Naive B cell (primary cell): ENCODE results near the gene DRAM1. TPM values are rescaled to one million over a fixed set of nuclear protein-coding genes. Genes with fewer than 3 reads are reported as not detected.

Source experiments
- ATAC-seq, 2 donors: fragments of 150-1000 bp; cut with Tn5 transposase; 2 replicates each; pipeline ENCODE4 v1.10.0; 2021; ENCODE audit warnings: low read depth in 2 of 2, mild to moderate bottlenecking in 2 of 2, moderate library complexity in 2 of 2
- DNase-seq: peaks from one replicate; pipeline ENCODE4 v3.0.0; 2022
- H3K27ac Mint-ChIP-seq, 6 donors: one replicate each; pipeline ENCODE4 v1.8.0; 2020 to 2022; ENCODE audit warnings: mild to moderate bottlenecking in 6 of 6, mixed read lengths in 6 of 6, moderate library complexity in 5 of 6, inconsistent platforms in 2 of 6
- H3K27me3 Mint-ChIP-seq, 3 donors: one replicate each; pipeline ENCODE4 v1.8.0; 2021 to 2022; ENCODE audit warnings: mixed read lengths in 3 of 3, mild to moderate bottlenecking in 1 of 3
- H3K36me3 Mint-ChIP-seq, 2 donors: one replicate each; pipeline ENCODE4 v1.8.0; 2020 to 2022; ENCODE audit warnings: mixed read lengths in 2 of 2, inconsistent platforms in 1 of 2, mild to moderate bottlenecking in 1 of 2
- H3K4me1 Mint-ChIP-seq, 3 donors: one replicate each; pipeline ENCODE4 v1.8.0; 2020 to 2022; ENCODE audit warnings: mixed read lengths in 3 of 3, inconsistent platforms in 1 of 3, mild to moderate bottlenecking in 1 of 3, moderate library complexity in 1 of 3
- H3K4me3 Mint-ChIP-seq, 8 donors: one replicate each; pipeline ENCODE4 v1.8.0; 2020 to 2022; ENCODE audit warnings: mild to moderate bottlenecking in 8 of 8, mixed read lengths in 8 of 8, moderate library complexity in 8 of 8, inconsistent platforms in 2 of 8
- H3K9me3 Mint-ChIP-seq, 7 donors: one replicate each; pipeline ENCODE4 v1.8.0; 2020 to 2022; ENCODE audit warnings: mixed read lengths in 7 of 7, mild to moderate bottlenecking in 5 of 7, inconsistent platforms in 2 of 7, moderate library complexity in 1 of 7
- polyA plus RNA-seq, 6 donors: library from polyadenylated mRNA; unstranded; fragments of 300-500 nt; fragmentation: Illumina TruSeq; gene quantifications; one replicate each; pipeline ENCODE4 v1.2.3, GENCODE V29; 2021; ENCODE audit warnings: low read depth in 6 of 6

The DRAM1 gene
- polyA plus RNA-seq, 6 donors from 2014 or later, result 3.2 to 7.5 (median 6.4) TPM; not detected in 1

DNA sequence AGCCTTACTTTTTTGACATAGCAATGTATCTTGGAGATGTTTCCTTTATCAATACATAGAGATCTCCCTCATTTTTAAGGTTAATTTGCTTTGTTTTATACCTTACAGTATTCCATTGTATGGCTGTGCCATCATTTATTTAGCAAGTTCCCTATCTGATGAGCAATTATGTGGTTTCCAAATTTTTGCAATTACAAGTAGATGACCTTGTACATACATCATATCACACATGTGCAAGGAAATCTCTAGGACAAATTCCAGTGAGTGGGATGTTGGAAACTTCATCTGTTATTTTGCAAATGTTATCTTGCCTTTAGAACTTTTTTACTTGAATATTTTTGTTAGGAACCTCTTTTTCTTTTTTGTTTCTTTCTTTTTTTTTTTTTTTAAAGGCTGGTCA lies 49.7 kb downstream of the DRAM1 start:
- Mint-ChIP-seq H3K27me3 (no peaks in the 10 kb centered on the region), H3K4me3 (no peak overlapping the region)

GRCh38 chr12:101927999-101928398 lies 50.6 kb downstream of the DRAM1 start:
- peak overlapping the region in 1 of 8 donors; percentile 15 for H3K4me3 Mint-ChIP-seq
- H3K27me3 Mint-ChIP-seq, result no peaks in the 10 kb centered on the region
- no peak for DNase-seq
- peaks cover 0 to 10% of the 10 kb centered on the region in 2 donors for H3K36me3 Mint-ChIP-seq
- peaks cover 37 to 62% (median 46%) of the 10 kb centered on the region in 3 donors for H3K4me1 Mint-ChIP-seq
- H3K27ac Mint-ChIP-seq, result peak overlapping the region in 2 of 6 donors; percentile 26 to 53
- no peak for ATAC-seq
- peaks cover 0 to 10% (median 6%) of the 10 kb centered on the region in 7 donors for H3K9me3 Mint-ChIP-seq

More for the DNA sequence above, 49.7 kb downstream of the DRAM1 start:
- Mint-ChIP-seq H3K36me3 (peaks cover 0 to 10% of the 10 kb centered on the region in 2 donors), H3K9me3 (peaks cover 0 to 10% (median 6%) of the 10 kb centered on the region in 7 donors), H3K27ac (peak overlapping the region in 2 of 6 donors; percentile 33 to 42), H3K4me1 (peaks cover 28 to 53% (median 41%) of the 10 kb centered on the region in 3 donors)
- ATAC-seq, result no peak
- DNase-seq, result no peak

DNA sequence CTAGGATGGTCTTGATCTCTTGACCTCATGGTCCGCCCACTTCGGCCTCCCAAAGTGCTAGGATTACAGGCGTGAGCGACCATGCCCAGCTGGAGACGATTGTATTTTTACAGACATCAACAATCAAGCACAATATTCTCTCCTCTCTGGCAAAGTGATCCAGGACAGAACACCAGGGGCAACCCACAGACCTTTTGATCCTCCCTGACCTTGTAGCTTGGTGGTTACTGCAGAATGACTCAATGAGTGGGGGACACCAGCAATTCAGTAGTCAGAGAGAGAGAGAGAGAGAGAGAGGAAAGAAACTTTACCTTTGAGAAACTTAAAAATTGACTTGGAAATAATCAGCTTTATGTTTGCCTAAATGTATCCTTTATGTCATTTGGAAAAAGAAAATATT lies 51.2 kb downstream of the DRAM1 start:
- Mint-ChIP-seq H3K9me3 (peaks cover 0 to 10% (median 6%) of the 10 kb centered on the region in 7 donors), H3K4me1 (peaks cover 42 to 64% (median 52%) of the 10 kb centered on the region in 3 donors), H3K27ac (peak overlapping the region in 3 of 6 donors; percentile 29 to 96 (median 95)), H3K36me3 (peaks cover 0 to 10% of the 10 kb centered on the region in 2 donors), H3K27me3 (no peaks in the 10 kb centered on the region), H3K4me3 (peak overlapping the region in 1 of 8 donors; percentile 63)
- DNase-seq (no peak), ATAC-seq (no peak)

DNA sequence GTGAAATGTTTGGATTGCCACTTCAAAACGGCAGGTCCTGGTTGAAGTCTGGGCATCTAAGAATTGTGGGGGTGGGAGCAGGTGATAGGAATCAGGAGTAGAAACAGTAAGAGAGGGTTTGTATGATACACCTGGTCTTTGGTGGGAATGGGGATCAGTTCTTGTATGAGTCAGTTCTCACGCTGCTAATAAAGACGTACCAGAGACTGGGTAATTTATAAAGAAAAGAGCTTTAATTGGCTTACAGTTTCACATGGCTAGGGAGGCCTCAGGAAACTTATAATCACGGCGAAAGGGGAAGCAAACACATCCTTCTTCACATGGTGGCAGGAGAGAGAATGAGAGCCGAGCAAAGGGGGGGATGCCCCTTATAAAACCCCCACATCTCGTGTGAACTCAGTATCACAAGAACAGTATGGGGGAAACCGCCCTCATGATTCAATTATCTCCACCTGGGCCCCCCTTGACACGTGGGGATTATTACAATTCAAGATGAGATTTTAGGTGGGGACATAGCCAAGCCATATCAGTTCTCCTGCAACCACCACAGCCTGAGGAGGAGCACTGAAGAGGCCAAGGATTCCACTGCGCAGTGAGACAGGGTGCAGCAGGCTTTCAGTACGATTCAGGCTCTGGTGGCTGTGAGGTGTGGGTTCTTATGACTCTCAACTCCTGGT lies 52.1 kb downstream of the DRAM1 start:
- Mint-ChIP-seq H3K4me3 (peak overlapping the region in 4 of 8 donors; percentile 15 to 61 (median 34)), H3K9me3 (peaks cover 0 to 7% (median 6%) of the 10 kb centered on the region in 7 donors), H3K4me1 (peaks cover 49 to 74% (median 61%) of the 10 kb centered on the region in 3 donors), H3K27ac (peak overlapping the region; percentile 79 to 96 (median 92)), H3K36me3 (peaks cover 0 to 10% of the 10 kb centered on the region in 2 donors), H3K27me3 (no peaks in the 10 kb centered on the region)
- no peak for DNase-seq
- no peak for ATAC-seq

GRCh38 chr12:101931498-101932326 lies 54.3 kb downstream of the DRAM1 start:
- H3K4me3 Mint-ChIP-seq, result peak overlapping the region; percentile 36 to 85 (median 62)
- H3K27ac Mint-ChIP-seq, result peak overlapping the region; percentile 80 to 98 (median 92)
- H3K4me1 Mint-ChIP-seq, result peaks cover 71 to 89% (median 83%) of the 10 kb centered on the region in 3 donors
- ATAC-seq, result peak; percentile 70 to 75
- H3K36me3 Mint-ChIP-seq, result peaks cover 0 to 10% of the 10 kb centered on the region in 2 donors
- no peaks in the 10 kb centered on the region for H3K27me3 Mint-ChIP-seq
- DNase-seq, result peak; percentile 74
- peaks cover 0 to 7% (median 6%) of the 10 kb centered on the region in 7 donors for H3K9me3 Mint-ChIP-seq

DNA sequence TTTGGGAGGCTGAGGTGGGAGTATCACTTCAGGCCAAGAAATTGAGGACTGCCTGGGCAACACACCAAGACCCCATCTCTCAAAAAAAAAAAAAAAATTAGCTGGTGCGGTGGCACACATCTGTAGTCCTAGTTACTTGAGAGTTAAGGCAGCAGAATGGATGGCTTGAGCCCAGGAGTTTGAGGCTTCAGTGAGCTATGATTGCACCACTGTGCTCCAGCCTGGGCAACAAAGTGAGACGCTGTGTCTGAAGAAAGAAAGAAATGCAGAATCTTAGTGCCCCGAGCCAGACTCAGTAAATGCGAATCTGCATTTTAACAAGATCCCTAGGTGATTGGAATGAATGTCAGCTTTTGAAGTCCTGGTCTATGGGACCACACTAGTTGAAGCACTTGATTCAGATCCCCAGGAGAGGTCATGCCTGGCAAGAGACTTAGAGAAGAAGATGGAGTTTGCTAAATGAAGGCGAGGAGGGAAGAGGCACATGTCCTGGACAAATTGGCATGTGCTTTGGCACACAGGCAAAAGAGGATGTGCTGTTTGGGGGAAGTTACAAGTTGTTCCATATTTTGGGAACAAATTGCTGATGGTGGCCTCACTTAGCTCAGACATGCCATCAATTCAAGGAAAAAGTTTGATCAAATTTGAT lies 56.6 kb downstream of the DRAM1 start:
- Mint-ChIP-seq H3K4me3 (peak overlapping the region in 4 of 8 donors; percentile 1 to 85 (median 48)), H3K9me3 (peaks cover 0 to 6% (median 5%) of the 10 kb centered on the region in 7 donors)

DNA sequence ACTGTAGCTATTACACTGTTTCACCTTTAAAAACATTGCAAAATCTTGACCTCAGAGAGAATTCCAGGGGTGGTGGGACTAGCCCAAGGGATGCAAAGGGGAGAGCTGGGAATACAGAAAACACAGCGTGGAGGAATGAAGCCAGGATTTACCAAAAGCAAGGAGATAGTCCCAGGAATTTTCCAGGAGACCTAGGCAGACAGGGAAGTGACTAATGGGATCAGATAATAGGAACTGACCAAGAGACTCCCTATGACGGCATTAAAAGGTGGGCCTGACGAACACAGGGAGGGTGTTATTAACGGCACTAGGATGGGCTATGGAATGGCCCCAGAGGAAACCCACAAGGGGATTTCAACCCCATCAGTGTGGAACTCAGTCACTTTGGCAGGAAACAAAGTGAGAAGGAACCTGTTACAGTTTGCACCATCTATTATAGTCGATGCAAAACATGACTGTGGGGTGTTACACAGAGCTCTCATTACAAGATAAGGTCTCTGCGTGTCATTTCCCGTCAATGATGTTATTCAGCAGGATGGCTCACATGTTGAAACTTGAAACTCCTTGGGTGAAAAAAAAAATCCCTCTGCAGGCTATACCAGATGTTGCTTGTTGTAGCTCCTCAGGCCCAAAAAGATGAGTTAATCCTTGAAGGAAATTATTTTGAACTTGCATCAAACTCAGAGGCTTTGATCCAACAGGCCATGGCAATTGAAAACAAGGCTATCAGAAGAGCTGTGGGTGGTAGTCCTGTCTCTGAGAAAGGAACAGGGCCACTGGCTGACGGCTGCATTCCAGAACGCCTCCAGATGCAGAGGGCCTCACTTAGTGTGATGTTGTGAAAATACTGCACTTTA lies 58.7 kb downstream of the DRAM1 start:
- Mint-ChIP-seq H3K36me3 (no peaks in the 10 kb centered on the region), H3K4me1 (peaks cover 70 to 82% (median 80%) of the 10 kb centered on the region in 3 donors), H3K27me3 (no peaks in the 10 kb centered on the region), H3K27ac (peak overlapping the region; percentile 76 to 98 (median 94)), H3K4me3 (peak overlapping the region in 5 of 8 donors; percentile 49 to 87 (median 68)), H3K9me3 (no peaks in the 10 kb centered on the region)
- peak; percentile 68 to 69 for ATAC-seq
- peak; percentile 59 for DNase-seq

More for the DNA sequence above, 56.6 kb downstream of the DRAM1 start:
- Mint-ChIP-seq H3K4me1 (peaks cover 77 to 85% (median 81%) of the 10 kb centered on the region in 3 donors), H3K36me3 (peaks cover 0 to 6% of the 10 kb centered on the region in 2 donors), H3K27ac (peak overlapping the region; percentile 62 to 98 (median 92)), H3K27me3 (no peaks in the 10 kb centered on the region)
- no peak for ATAC-seq
- DNase-seq, result no peak

GRCh38 chr12:101939306-101939705 lies 61.9 kb downstream of the DRAM1 start:
- peaks cover 55 to 70% (median 64%) of the 10 kb centered on the region in 3 donors for H3K4me1 Mint-ChIP-seq
- H3K27ac Mint-ChIP-seq, result peak overlapping the region in 3 of 6 donors; percentile 2 to 47 (median 23)
- no peaks in the 10 kb centered on the region for H3K36me3 Mint-ChIP-seq
- no peak overlapping the region for H3K4me3 Mint-ChIP-seq
- no peaks in the 10 kb centered on the region for H3K9me3 Mint-ChIP-seq
- no peaks in the 10 kb centered on the region for H3K27me3 Mint-ChIP-seq
- DNase-seq, result no peak
- ATAC-seq, result no peak

GRCh38 chr12:101939856-101940265 lies 62.5 kb downstream of the DRAM1 start:
- DNase-seq, result peak; percentile 63
- ATAC-seq, result peak; percentile 21 to 43
- Mint-ChIP-seq H3K27ac (peak overlapping the region in 5 of 6 donors; percentile 2 to 92 (median 47)), H3K36me3 (no peaks in the 10 kb centered on the region), H3K4me1 (peaks cover 50 to 65% (median 60%) of the 10 kb centered on the region in 3 donors), H3K4me3 (no peak overlapping the region), H3K27me3 (no peaks in the 10 kb centered on the region), H3K9me3 (no peaks in the 10 kb centered on the region)

- H3K9me3 Mint-ChIP-seq, result no peaks in the 10 kb centered on the region
These were observed 63.1 kb downstream of the DRAM1 start for GRCh38 chr12:101940400-101940950.

DNA sequence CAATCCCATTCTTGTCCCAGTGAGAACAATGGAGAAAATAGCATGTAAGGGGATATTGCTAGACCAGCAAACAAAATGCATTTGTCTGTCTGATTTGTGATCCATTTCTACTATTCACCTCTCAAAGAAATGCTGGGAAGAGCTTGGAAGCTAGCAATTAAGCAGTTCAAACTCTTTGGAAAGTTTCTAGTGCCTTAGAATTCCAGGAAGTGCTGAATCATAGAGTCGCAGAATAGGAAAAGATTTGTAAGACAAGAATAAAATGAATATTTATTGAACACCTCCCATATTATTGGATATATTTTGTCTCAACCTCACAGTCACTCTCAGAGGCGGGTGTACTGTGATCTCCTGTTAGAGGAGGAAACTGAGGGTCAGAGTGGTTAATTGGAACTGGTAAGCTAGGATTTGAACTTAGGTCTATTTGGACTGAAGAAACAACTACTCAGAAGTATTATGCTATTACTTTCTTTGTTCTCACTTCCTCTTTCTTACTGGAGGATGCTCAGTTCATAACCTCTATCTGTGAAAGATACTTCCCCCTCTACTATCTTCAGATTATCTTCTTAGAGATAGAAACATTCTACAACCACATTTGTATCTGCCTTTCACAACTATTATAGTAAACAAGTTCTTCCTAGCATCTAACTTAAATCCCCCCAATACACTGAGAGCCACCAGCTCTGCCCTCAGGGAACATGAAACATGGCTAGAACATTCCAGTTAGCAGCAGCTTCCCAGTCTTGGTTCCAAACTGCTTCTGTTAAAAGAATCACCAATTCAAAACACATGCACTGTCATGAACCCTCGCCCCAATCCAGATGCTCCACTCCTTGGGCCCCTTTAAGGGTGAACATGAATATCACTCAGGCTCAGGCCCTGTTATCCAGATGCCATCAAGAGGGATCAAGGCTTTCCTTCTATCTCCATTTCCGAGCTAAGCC lies 64.2 kb downstream of the DRAM1 start:
- no peaks in the 10 kb centered on the region for H3K27me3 Mint-ChIP-seq
- no peaks in the 10 kb centered on the region for H3K36me3 Mint-ChIP-seq
- DNase-seq (peak; percentile 56), ATAC-seq (peak; percentile 96 to 97)
- H3K4me3 Mint-ChIP-seq, result peak overlapping the region in 3 of 8 donors; percentile 2 to 61 (median 30)
- H3K4me1 Mint-ChIP-seq, result peaks cover 33 to 47% (median 43%) of the 10 kb centered on the region in 3 donors
- H3K9me3 Mint-ChIP-seq, result no peaks in the 10 kb centered on the region
- peak overlapping the region in 4 of 6 donors; percentile 58 to 92 (median 75) for H3K27ac Mint-ChIP-seq

More at GRCh38 chr12:101940400-101940950, 63.1 kb downstream of the DRAM1 start:
- Mint-ChIP-seq H3K36me3 (no peaks in the 10 kb centered on the region), H3K27me3 (no peaks in the 10 kb centered on the region), H3K4me1 (peaks cover 44 to 58% (median 54%) of the 10 kb centered on the region in 3 donors), H3K4me3 (no peak overlapping the region), H3K27ac (peak overlapping the region in 4 of 6 donors; percentile 12 to 88 (median 20))
- DNase-seq (no peak), ATAC-seq (no peak)
